GM21786 (cell line): Measurements from ENCODE around the gene NPLOC4.
"Not testable (repeated sequence)": the region's sequence is repeated elsewhere in the genome, so short reads cannot be mapped to it uniquely, and the experiment has no call there.

ENCODE experiments used
- ATAC-seq: cut with Tn5 transposase; IDR thresholded peaks from one replicate; pipeline ENCODE4 v1.9.1; 2021; ENCODE audit not compliant: unreplicated experiment

The NPLOC4 gene

DNA sequence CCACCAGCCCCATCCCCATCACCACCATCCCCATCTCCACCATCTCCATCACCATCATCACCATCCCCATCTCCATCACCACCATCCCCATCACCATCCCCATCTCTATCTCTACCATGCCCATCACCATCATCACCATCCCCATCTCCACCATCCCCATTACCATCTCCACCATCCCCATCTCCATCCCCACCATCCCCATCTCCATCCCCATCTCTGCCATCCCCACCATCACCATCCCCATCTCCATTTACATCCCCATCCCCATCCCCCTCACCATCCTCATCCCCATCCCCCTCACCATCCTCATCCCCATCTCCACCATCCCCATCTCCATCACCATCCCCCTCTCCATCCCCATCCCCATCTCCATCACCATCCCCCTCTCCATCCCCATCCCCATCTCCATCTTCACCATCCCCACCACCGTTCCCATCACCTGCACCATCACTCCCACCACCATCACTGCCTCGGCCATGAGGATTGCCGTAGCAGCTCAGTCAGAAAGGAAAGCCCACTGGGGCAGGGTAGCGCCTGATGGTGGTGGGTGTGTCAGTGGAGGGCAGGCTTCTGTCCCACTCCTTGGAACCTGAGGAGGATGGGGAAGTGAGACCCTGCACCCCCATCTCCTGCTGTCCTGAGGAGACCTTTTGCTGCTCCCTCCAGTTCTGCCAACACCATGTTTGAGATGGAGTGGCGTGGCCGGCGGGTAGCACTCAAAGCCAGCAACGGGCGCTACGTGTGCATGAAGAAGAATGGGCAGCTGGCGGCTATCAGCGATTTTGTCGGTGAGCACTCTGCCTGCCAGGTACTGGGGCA, 101.2 kb downstream of the NPLOC4 start:
- ATAC-seq, result no peak

DNA sequence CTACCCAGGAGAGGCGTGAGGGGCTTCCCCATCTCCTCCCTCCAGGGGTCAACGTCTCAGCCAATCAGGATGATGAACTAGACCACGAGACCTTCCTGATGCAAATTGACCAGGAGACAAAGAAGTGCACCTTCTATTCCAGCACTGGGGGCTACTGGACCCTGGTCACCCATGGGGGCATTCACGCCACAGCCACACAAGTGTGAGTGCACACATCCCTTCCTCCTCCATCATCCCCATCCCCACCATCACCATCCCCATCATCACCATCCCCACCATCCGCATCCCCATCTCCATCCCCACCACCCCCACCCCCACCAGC, 101.9 kb downstream of the NPLOC4 start:
- ATAC-seq, result no peak

GRCh38 chr17:81534157-81535006, 102.5 kb downstream of the NPLOC4 start:
- ATAC-seq, result no peak

DNA sequence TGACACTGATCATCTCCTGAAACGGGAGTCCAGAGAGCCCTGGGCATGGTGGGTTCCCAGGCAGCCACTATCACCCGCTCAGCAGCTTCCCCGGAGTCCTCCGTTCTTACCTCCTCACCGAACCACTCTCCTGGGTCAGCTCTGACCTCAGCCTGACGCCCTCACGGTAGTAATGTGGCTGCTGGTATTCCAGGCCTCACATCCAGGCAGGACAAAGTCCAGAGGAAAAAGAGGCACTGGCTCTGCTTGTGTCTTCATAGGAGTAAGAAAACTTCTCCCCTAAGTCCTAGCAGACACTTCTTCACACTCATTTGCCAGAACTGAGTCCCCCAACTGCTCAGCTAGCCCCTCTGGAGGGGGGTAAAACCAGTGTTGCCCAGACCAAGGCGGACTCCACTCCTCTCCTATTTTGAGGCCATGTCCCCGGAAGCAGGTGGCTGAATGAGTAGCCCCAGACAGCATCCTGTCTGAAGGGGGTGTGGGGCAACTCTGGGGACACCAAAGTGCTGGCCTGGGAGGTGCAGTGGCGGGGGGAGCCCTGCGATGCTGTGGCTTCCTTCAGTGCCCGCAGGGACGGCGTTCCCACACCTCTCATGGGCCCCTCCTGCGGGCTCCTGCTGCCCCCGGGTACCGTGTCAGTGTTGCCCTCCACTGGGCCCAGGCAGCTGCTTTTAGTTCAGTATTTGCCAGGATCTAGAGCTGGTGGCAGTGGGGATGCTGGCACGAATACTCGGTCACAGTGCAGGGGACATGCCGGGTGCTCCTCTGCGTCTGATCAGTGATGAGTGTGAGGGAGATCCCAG, 103.4 kb downstream of the NPLOC4 start:
- no peak for ATAC-seq

DNA sequence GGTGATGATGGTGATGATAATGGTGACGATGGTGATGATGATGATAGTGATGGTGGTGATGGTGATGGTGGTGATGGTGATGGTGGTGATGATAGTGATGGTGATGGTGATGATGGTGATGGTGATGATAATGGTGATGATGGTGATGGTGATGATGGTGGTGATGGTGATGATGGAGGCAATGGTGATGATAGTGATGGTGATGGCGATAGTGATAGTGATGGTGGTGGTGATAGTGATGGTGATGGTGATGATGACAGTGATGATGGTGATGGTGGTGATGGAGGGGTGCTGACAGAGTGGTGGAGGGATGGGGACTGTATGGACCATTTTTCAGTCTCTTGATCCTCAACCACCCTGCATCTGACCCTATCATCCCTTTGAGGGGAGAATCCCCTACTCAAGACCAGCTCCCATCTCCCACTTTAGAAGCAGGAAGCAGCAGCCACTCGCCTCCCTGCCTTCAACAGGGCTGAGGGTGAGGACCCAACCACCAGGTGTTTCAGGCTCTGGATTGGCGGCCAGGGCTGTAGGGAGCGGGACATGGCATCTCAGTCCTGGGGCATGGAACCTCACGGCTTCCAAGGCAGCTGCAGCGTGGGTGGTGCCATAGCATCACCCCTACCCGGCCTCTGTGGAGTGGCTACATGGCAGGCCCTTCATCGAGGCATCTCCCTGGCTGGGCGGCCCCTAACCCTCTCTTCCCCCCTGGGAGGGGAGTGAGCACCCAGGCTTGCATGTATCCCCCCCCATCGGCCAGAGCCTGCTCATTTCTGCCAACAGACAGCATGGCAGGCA, 104.2 kb downstream of the NPLOC4 start:
- ATAC-seq, result no peak

DNA sequence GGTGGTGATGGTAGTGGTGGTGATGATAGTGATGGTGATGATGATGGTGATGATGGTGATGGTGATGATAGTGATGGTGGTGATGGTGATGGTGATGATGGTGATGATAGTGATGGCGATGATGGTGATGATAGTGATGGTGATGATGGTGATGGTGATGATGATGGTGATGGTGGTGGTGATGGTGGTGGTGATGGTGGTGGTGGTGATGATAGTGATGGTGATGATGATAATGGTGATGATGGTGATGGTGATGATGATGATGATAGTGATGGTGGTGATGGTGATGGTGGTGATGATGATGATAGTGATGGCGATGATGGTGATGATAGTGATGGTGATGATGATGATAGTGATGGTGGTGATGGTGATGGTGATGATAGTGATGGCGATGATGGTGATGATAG, 104.9 kb downstream of the NPLOC4 start:
- not testable (repeated sequence) for ATAC-seq

- not testable (repeated sequence) for ATAC-seq
These were observed 105.9 kb downstream of the NPLOC4 start for GRCh38 chr17:81531013-81531412.

DNA sequence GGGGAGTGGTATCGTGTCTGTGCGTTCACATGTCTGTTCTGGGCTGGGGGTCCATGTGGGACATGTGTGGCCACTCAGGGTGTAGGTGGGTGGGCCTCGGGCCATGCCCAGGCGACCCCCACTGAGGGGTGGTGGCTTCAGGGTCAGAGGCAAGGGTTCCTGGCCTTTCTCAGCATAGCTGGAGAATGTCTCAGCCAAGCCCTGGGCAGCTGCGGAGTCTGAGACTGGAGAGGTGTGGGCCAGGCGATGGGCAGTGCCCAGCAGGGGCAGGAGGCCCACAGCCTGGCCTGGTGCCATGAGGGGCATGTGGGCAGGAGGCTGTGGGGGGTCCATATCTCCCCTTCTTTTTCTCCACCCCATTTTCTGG, 107.5 kb downstream of the NPLOC4 start:
- no peak for ATAC-seq

- no peak for ATAC-seq
These were observed 108.1 kb downstream of the NPLOC4 start for GRCh38 chr17:81528651-81529436.

- no peak for ATAC-seq
These were observed 108.6 kb downstream of the NPLOC4 start for GRCh38 chr17:81528384-81528650.

- ATAC-seq, result no peak
These were observed 109.1 kb downstream of the NPLOC4 start, which contains the start of gene FSCN2 for GRCh38 chr17:81527591-81528383. Gene FSCN2 (plus strand): TSS chr17:81528377. CDS start chr17:81528532, 155 bp downstream.

DNA sequence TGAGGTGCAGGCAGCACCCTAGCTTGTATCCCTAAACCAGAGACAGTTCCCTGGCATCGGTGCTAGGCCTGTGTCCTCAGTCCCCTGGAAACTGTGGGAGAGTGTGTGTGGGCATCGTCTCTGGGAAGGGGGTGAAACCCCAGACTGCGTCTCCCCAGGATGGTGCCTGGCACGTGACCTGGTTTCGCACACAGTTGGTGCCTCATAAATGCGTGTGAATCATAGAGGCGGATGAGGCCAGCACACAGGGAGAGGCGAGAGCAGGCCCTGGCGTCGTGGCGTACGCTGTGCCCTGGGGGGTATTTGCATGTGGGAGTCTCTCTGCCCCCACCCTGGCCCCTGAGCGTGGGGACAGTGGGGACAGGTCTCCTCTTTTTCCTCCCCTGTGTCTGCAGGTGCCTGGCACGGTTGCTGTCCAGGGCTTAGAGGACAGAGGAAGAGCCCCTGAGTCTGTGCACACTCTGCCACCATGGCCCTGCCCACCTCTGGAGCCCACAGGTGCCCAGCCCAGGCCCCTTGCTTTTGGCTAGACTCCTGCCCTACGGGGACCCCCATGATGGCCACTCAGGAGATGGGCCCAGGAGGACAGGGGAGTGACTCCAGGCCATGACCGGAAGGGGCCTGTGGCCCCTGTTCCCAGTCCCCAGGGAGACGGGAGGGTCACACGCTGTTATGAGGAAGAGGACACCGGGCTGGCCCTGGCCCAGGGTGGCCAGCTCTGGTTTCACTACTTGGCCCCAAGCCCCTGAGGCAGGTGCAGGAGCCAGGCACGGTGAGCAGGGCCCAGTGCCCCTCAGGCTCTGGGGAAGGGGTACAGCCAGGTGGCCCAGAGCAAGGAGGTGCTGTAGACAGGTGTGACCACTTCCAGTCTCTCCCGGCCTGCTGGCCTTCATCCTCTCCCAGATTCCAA, 110.0 kb downstream of the NPLOC4 start:
- no peak for ATAC-seq

- no peak for ATAC-seq
These were observed 112.1 kb downstream of the NPLOC4 start for GRCh38 chr17:81524865-81525159.

GRCh38 chr17:81524039-81524864, 112.7 kb downstream of the NPLOC4 start:
- no peak for ATAC-seq

GRCh38 chr17:81523402-81524038, 113.4 kb downstream of the NPLOC4 start:
- no peak for ATAC-seq

GRCh38 chr17:81522491-81523401, 114.2 kb downstream of the NPLOC4 start:
- ATAC-seq, result no peak
